Measurements from ENCODE around the gene NECAB3. TPM values are rescaled to one million over a fixed set of nuclear protein-coding genes. Genes with fewer than 3 reads are reported as not detected.

Gene NECAB3
- total and polyA plus RNA-seq, 4 donors, result 10.5 to 14.8 (median 11.1) TPM

DNA sequence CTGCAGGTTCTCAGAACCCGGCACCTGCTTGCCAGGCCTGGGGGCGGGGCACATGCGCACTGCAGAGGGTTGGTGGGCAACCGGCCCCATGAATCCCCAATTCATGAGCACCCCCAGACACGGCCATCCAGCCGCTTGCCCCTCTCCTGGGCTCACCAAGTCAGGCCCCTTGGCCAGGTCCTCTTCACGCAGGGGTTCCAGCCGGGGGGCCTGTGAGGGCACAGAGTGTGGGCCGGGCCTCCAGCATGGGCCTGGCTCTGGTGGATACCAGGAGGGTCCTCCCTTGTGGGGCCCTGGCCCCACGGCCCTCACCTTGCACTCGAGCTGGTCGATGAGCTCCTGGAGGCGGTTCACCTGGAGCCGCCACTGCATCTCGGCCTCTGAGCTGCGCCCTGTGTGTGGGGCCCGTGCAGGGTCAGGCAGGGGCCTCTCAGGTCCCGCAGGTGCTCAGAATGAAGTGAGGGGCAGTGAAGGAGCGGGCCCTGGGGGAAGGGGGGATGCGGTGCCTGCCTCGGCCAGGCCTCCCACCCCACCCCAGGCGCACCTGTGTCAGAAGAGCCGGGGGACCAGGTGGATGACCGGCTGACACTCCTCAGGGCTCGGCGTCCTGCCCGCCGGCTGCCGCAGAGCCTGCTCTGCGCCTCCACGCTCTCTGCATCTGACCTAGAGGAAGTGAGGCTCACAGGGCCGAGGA lies 14.7 kb downstream of the NECAB3 start:
- H3K4me1 ChIP-seq (ENCODE audit: control insufficient read depth in 4 of 4, insufficient read depth in 4 of 4, low read length in 3 of 4), result peaks cover 3 to 16% (median 10%) of the 10 kb centered on the region in 4 donors
- DNase-seq (ENCODE audit: low spot score), result no peak
- H3K9ac ChIP-seq (ENCODE audit: low read depth in 1 of 2, low read length in 2 of 2), result no peak overlapping the region
- no peaks in the 10 kb centered on the region for H3K9me3 ChIP-seq (ENCODE audit: control insufficient read depth in 4 of 4, low read length in 3 of 4)
- no peak overlapping the region for H3K27ac ChIP-seq (ENCODE audit: low read depth in 1 of 2, low read length in 2 of 2)
- WGBS, result 97% methylated on average over 32 of the region's 32 CpGs
- H3K36me3 ChIP-seq (ENCODE audit: control insufficient read depth in 4 of 4, insufficient read depth in 3 of 4, low read depth in 1 of 4, low read length in 3 of 4), result peaks cover 0 to 2% (median under 1%) of the 10 kb centered on the region in 4 donors
- no peak overlapping the region for H3K4me3 ChIP-seq (ENCODE audit: low read depth in 1 of 3, low read length in 3 of 3)
- no peaks in the 10 kb centered on the region for H3K27me3 ChIP-seq (ENCODE audit: control insufficient read depth in 4 of 4, insufficient read depth in 4 of 4, low read length in 3 of 4)
- TF ChIP-seq GABPA (IDR thresholded peaks at IDR 0.05 in 1 of 2, conservative IDR thresholded peaks at IDR 0.05 in 1 of 2), result no peak
- TF ChIP-seq HNF4A (conservative IDR thresholded peaks at IDR 0.05), result no peak
- no peak for TF ChIP-seq FOXA1 (IDR thresholded peaks at IDR 0.05)
- TF ChIP-seq, protein P1, sequence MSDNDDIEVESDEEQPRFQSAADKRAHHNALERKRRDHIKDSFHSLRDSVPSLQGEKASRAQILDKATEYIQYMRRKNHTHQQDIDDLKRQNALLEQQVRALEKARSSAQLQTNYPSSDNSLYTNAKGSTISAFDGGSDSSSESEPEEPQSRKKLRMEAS (IDR thresholded peaks at IDR 0.05), result no peak
- TF ChIP-seq HNF4G (IDR thresholded peaks at IDR 0.05), result no peak
- no peak for TF ChIP-seq NR2F2 (IDR thresholded peaks at IDR 0.05)
- TF ChIP-seq, protein P2, sequence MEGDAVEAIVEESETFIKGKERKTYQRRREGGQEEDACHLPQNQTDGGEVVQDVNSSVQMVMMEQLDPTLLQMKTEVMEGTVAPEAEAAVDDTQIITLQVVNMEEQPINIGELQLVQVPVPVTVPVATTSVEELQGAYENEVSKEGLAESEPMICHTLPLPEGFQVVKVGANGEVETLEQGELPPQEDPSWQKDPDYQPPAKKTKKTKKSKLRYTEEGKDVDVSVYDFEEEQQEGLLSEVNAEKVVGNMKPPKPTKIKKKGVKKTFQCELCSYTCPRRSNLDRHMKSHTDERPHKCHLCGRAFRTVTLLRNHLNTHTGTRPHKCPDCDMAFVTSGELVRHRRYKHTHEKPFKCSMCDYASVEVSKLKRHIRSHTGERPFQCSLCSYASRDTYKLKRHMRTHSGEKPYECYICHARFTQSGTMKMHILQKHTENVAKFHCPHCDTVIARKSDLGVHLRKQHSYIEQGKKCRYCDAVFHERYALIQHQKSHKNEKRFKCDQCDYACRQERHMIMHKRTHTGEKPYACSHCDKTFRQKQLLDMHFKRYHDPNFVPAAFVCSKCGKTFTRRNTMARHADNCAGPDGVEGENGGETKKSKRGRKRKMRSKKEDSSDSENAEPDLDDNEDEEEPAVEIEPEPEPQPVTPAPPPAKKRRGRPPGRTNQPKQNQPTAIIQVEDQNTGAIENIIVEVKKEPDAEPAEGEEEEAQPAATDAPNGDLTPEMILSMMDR (IDR thresholded peaks at IDR 0.05; ENCODE audit: low read depth, low read length, missing input control), result no peak
- TF ChIP-seq RXRA (IDR thresholded peaks at IDR 0.05), result no peak
- TF ChIP-seq, protein P3, sequence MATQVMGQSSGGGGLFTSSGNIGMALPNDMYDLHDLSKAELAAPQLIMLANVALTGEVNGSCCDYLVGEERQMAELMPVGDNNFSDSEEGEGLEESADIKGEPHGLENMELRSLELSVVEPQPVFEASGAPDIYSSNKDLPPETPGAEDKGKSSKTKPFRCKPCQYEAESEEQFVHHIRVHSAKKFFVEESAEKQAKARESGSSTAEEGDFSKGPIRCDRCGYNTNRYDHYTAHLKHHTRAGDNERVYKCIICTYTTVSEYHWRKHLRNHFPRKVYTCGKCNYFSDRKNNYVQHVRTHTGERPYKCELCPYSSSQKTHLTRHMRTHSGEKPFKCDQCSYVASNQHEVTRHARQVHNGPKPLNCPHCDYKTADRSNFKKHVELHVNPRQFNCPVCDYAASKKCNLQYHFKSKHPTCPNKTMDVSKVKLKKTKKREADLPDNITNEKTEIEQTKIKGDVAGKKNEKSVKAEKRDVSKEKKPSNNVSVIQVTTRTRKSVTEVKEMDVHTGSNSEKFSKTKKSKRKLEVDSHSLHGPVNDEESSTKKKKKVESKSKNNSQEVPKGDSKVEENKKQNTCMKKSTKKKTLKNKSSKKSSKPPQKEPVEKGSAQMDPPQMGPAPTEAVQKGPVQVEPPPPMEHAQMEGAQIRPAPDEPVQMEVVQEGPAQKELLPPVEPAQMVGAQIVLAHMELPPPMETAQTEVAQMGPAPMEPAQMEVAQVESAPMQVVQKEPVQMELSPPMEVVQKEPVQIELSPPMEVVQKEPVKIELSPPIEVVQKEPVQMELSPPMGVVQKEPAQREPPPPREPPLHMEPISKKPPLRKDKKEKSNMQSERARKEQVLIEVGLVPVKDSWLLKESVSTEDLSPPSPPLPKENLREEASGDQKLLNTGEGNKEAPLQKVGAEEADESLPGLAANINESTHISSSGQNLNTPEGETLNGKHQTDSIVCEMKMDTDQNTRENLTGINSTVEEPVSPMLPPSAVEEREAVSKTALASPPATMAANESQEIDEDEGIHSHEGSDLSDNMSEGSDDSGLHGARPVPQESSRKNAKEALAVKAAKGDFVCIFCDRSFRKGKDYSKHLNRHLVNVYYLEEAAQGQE (IDR thresholded peaks at IDR 0.05), result no peak
- TF ChIP-seq EGR1 (IDR thresholded peaks at IDR 0.05; ENCODE audit: low read depth in 2 of 2), result no peak
- TF ChIP-seq RAD21 (IDR thresholded peaks at IDR 0.05), result no peak
- no peak for TF ChIP-seq YY1 (IDR thresholded peaks at IDR 0.05)
- TF ChIP-seq, protein P4, sequence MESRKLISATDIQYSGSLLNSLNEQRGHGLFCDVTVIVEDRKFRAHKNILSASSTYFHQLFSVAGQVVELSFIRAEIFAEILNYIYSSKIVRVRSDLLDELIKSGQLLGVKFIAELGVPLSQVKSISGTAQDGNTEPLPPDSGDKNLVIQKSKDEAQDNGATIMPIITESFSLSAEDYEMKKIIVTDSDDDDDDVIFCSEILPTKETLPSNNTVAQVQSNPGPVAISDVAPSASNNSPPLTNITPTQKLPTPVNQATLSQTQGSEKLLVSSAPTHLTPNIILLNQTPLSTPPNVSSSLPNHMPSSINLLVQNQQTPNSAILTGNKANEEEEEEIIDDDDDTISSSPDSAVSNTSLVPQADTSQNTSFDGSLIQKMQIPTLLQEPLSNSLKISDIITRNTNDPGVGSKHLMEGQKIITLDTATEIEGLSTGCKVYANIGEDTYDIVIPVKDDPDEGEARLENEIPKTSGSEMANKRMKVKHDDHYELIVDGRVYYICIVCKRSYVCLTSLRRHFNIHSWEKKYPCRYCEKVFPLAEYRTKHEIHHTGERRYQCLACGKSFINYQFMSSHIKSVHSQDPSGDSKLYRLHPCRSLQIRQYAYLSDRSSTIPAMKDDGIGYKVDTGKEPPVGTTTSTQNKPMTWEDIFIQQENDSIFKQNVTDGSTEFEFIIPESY (IDR thresholded peaks at IDR 0.05), result no peak
- no peak for TF ChIP-seq SP1 (IDR thresholded peaks at IDR 0.05)
- no peak for TF ChIP-seq FOXA2 (IDR thresholded peaks at IDR 0.05)
- TF ChIP-seq JUND (IDR thresholded peaks at IDR 0.05), result no peak
- no peak for TF ChIP-seq TAF1 (conservative IDR thresholded peaks at IDR 0.05)
- TF ChIP-seq, protein P5, sequence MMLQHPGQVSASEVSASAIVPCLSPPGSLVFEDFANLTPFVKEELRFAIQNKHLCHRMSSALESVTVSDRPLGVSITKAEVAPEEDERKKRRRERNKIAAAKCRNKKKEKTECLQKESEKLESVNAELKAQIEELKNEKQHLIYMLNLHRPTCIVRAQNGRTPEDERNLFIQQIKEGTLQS (IDR thresholded peaks at IDR 0.05), result no peak
